Mucosa of gallbladder (tissue), 1 donor: ENCODE measurements around the gene GAS2L3. TPM values are rescaled to one million over a fixed set of nuclear protein-coding genes. Genes with fewer than 3 reads are reported as not detected.
A peak's percentile ranks its signal among the peaks of the same experiment; 100 is the strongest.

Experiments used
- DNase-seq: peaks from one replicate; pipeline ENCODE4 v3.0.0-alpha.2; 2020; ENCODE audit warnings: low spot score
- total RNA-seq: library from RNA; stranded (reverse); gene quantifications from one replicate; pipeline ENCODE4 v1.2.1, GENCODE V29; 2021
- donor health status: DM: no; HTN: no; CAD: no.

GAS2L3 gene
- total RNA-seq, 1 donor from 2014 or later: 65.9 TPM

GRCh38 chr12:100661300-100661951, 87.9 kb downstream of the GAS2L3 start:
- DNase-seq: no peak

- no peak for DNase-seq
Observed at GRCh38 chr12:100666588-100666987, 93.1 kb downstream of the GAS2L3 start.

GRCh38 chr12:100668945-100669536, 95.6 kb downstream of the GAS2L3 start:
- DNase-seq: peak; percentile 62

- DNase-seq: no peak
Observed at GRCh38 chr12:100669922-100670321, 96.4 kb downstream of the GAS2L3 start.

GRCh38 chr12:100671396-100672074, 98.1 kb downstream of the GAS2L3 start:
- DNase-seq: no peak

GRCh38 chr12:100672075-100672592, 98.7 kb downstream of the GAS2L3 start:
- no peak for DNase-seq

GRCh38 chr12:100674036-100674888, 100.8 kb downstream of the GAS2L3 start:
- DNase-seq: no peak

Other genes with a start within 250 kb of the GAS2L3 start
- not detected for gene SLC17A8, start 216.6 kb upstream of the GAS2L3 start, total RNA-seq
- gene NR1H4, start 99.8 kb upstream of the GAS2L3 start, total RNA-seq: 45.8 TPM
- gene ANO4, start 221.1 kb downstream of the GAS2L3 start, total RNA-seq: 0.12 TPM